Pancreas (tissue), 10 donors: ENCODE data around the gene EDIL3. TPM values are rescaled to one million over a fixed set of nuclear protein-coding genes. Genes with fewer than 3 reads are reported as not detected.

ENCODE experiments used
- ATAC-seq, 4 donors: fragments of 200-7000 bp; cut with Tn5 transposase; one replicate each; pipeline versions ENCODE4 v1.8.0 to v1.9.1; 2020; ENCODE audit warnings: mild to moderate bottlenecking in 4 of 4, moderate library complexity in 4 of 4
- DNase-seq, 6 donors: peaks; one replicate each; pipeline ENCODE4 v3.0.0-alpha.2; 2020
- FAIRE-seq: peaks from 2 replicates; lab custom pipeline; 2012; peaks lifted over from hg19 to GRCh38; lab: Jason Lieb, UNC
- H3K27ac ChIP-seq, 4 donors: fragments of 200-600 bp; sonication (generic); 1 replicate in 3 of 4; 2 replicates in 1 of 4; pipeline versions ENCODE4 v1.5.0 to v1.8.0; 2020
- H3K27me3 ChIP-seq, 4 donors: fragments of 200-600 bp; one replicate each; pipeline ENCODE4 v1.8.0; 2021
- H3K36me3 ChIP-seq, 3 donors: fragments of 200-600 bp; sonication (generic) in 1 of 3; one replicate each; pipeline versions ENCODE4 v1.5.0 to v1.8.0; 2020 to 2021
- H3K4me1 ChIP-seq, 3 donors: fragments of 200-600 bp; one replicate each; pipeline ENCODE4 v1.8.0; 2021
- H3K4me3 ChIP-seq, 4 donors: fragments of 200-600 bp; sonication (generic) in 2 of 4; one replicate each; pipeline versions ENCODE4 v1.5.0 to v1.8.0; 2020 to 2021
- H3K9me3 ChIP-seq, 4 donors: fragments of 200-600 bp; one replicate each; pipeline ENCODE4 v1.8.0; 2021
- CTCF ChIP-seq, 4 donors: fragments of 200-600 bp; sonication (generic) in 3 of 4; IDR thresholded peaks; one replicate each; pipeline versions ENCODE4 v1.5.0 to v1.8.0; 2021; ENCODE audit warnings: antibody characterized with exemption in 4 of 4
- WGBS, 2 donors: extraction: QIAGEN DNeasy Blood & Tissue Kit; methylation state at CpG; one replicate each; pipeline ENCODE4 v1.1.7; 2013; 5-methylcytosine and 5-hydroxymethylcytosine counted together
- intact Hi-C, 3 donors: fragments of 100-400 bp; cut with DNase I; formaldehyde crosslinking; loops; one replicate each; pipeline versions ENCODE4 v1.11.1 to v1.14.2; 2022
- polyA plus RNA-seq, 2 donors: library from polyadenylated mRNA; stranded (reverse); fragments of 200-250 nt; gene quantifications; one replicate each; pipeline ENCODE4 v1.2.3, GENCODE V29; 2013
- total RNA-seq, 6 donors: library from RNA; stranded (reverse); fragmentation: NEBNext Ultra II Directional in 4 of 6; extraction: Animal tissue kit (Norgen Biotek cat#: 25700) in 4 of 6; gene quantifications; one replicate each; pipeline versions ENCODE4 v1.2.1 to v1.2.4, GENCODE V29; 2021 to 2023
- donor health status: healthy with polysubstance abuse.
- donor health status: DM: no; HTN: no; CAD: no; lungs with moderate emphysema.
- donor health status: DM: no; HTN: no; CAD: no.
- donor health status: control.
- donor health status: control.
- donor health status: Bipolar disorder and iron deficiency.
- donor health status: DM: yes; HTN: yes; CAD: no.
- donor health status: DM: no; HTN: no; CAD: no.
- donor health status: DM: no; HTN: no; CAD: no.
- donor health status: DM: yes; HTN: yes; CAD: no.

EDIL3 gene
- total and polyA plus RNA-seq, 8 donors, result 0.63 to 9.7 (median 1.7) TPM

GRCh38 chr5:83919071-83920041, 465.3 kb downstream of the EDIL3 start:
- Histone ChIP-seq H3K36me3 (no peaks in the 10 kb centered on the region), H3K27me3 (no peaks in the 10 kb centered on the region), H3K9me3 (no peaks in the 10 kb centered on the region), H3K4me3 (no peak overlapping the region), H3K27ac (no peak overlapping the region), H3K4me1 (no peaks in the 10 kb centered on the region)
- FAIRE-seq, result peak; percentile 91
- no peak for ATAC-seq
- no peak for TF ChIP-seq CTCF (IDR thresholded peaks at IDR 0.05)
- 78% methylated on average over 4 of the region's 4 CpGs for WGBS, 2 donors
- intact Hi-C loops, result no loop called here
- DNase-seq, result no peak

DNA sequence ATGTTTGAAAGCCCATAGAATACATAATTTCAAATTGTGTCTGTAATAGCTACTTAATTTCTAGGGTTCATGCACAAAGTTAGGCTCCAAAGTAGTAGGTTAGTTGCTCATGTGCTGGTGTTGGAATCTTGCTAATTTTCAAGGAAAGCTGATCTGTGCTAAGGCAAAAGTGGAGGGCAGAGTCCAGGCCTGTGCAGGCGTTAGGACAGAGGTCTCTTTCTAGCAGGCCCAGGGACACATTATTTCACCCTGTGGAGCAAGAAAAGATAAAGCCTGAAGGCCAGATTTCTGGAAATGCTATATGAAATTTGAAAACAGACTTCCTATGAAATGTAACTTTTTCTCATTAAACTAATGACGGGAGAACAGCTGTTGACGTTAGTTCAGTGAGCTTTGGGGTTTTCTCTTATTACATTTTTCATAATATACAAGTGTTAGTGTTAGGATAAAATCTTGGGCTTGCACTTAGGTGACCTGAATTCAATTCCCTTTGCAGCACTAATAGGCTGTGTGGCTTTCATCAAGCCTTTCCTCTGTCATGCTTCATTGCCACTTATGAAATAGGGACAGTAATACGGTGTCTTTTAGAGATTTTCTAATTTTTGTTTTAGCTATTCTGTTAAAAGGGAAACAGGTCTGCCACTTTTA, 467.3 kb downstream of the EDIL3 start:
- H3K27me3 ChIP-seq, result no peaks in the 10 kb centered on the region
- 70 to 73% methylated on average over 4 of the region's 4 CpGs for WGBS, 2 donors
- FAIRE-seq, result no peak

DNA sequence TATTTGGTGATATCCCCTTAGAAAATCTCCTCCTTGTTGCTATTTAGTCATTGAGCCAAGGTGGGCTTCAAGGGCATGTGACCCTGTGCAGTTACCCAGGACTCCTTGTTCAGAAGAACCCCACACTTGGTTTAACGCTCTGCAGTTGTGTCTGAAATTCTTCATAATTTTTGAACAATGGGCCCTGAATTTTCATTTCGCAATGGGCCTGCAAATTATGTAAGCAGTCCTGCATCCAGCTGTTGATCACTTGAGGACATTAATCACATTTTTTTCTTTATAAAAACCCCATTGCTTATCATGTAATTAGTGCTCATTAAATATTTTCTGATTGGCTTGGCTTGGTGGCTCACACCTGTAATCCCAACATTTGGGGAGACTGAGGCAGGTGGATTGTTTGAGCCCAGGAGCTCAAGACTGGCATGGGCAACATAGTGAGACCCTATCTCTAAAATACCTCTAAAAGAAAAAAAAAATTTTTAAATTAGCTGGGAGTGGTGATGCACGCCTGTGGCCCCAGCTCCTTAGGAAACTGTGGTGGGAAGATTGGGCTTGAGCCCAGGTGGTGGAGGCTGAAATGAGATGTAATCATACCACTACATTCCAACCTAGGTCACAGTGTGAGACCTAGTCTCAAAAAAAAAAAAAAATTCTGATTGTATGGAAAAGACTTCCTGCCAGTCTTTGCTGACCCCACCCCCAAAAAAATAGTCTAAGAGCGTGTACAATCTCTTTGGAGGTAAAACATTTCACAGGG, 469.8 kb downstream of the EDIL3 start:
- ATAC-seq (no peak), FAIRE-seq (no peak)
- TF ChIP-seq CTCF (IDR thresholded peaks at IDR 0.05), result no peak

More for the DNA sequence above, 467.3 kb downstream of the EDIL3 start:
- Histone ChIP-seq H3K9me3 (no peaks in the 10 kb centered on the region), H3K4me3 (no peak overlapping the region), H3K4me1 (no peaks in the 10 kb centered on the region), H3K36me3 (no peaks in the 10 kb centered on the region), H3K27ac (no peak overlapping the region)
- DNase-seq (no peak), ATAC-seq (no peak)
- TF ChIP-seq CTCF (IDR thresholded peaks at IDR 0.05), result no peak
- intact Hi-C loops, result no loop called here

GRCh38 chr5:83914199-83914598, 470.5 kb downstream of the EDIL3 start:
- intact Hi-C loops, result no loop called here
- no peak for ATAC-seq
- no peaks in the 10 kb centered on the region for H3K36me3 ChIP-seq

More for the DNA sequence above, 469.8 kb downstream of the EDIL3 start:
- Histone ChIP-seq H3K27ac (no peak overlapping the region), H3K4me3 (no peak overlapping the region), H3K36me3 (no peaks in the 10 kb centered on the region), H3K27me3 (no peaks in the 10 kb centered on the region), H3K9me3 (no peaks in the 10 kb centered on the region), H3K4me1 (no peaks in the 10 kb centered on the region)
- intact Hi-C loops, result no loop called here
- no peak for DNase-seq
- 67 to 75% methylated on average over 4 of the region's 4 CpGs for WGBS, 2 donors

More at GRCh38 chr5:83914199-83914598, 470.5 kb downstream of the EDIL3 start:
- 49 to 58% methylated on average over 4 of the region's 4 CpGs for WGBS, 2 donors
- Histone ChIP-seq H3K27ac (no peak overlapping the region), H3K4me1 (no peaks in the 10 kb centered on the region), H3K4me3 (no peak overlapping the region), H3K27me3 (no peaks in the 10 kb centered on the region), H3K9me3 (no peaks in the 10 kb centered on the region)
- no peak for DNase-seq
- no peak for FAIRE-seq
- no peak for TF ChIP-seq CTCF (IDR thresholded peaks at IDR 0.05)
